HG02571 (cell line): ENCODE measurements around the gene M1AP.
A peak's percentile ranks its signal among the peaks of the same experiment; 100 is the strongest.

Experiments
- ATAC-seq: cut with Tn5 transposase; IDR thresholded peaks from one replicate; pipeline ENCODE4 v1.9.1; 2021; ENCODE audit warnings: mild to moderate bottlenecking, moderate library complexity; ENCODE audit not compliant: unreplicated experiment

M1AP gene

GRCh38 chr2:74507926-74508520 lies 140.1 kb downstream of the M1AP start:
- ATAC-seq, result peak; percentile 10
